Progenitor cell of endocrine pancreas (in vitro differentiated cells): ENCODE data around the gene SRSF7. TPM values are rescaled to one million over a fixed set of nuclear protein-coding genes. Genes with fewer than 3 reads are reported as not detected.
"Not testable (repeated sequence)": the region's sequence is repeated elsewhere in the genome, so short reads cannot be mapped to it uniquely, and the experiment has no call there.

Experiments
- DNase-seq: peaks from one replicate; pipeline ENCODE4 v3.0.0; 2021; ENCODE audit warnings: low spot score; ENCODE audit not compliant: unreplicated experiment
- H3K27ac Mint-ChIP-seq: 2 replicates; pipeline ENCODE4 v1.8.0; 2021; ENCODE audit warnings: mild to moderate bottlenecking, moderate library complexity, mixed read lengths
- H3K27me3 Mint-ChIP-seq: 2 replicates; pipeline ENCODE4 v1.8.0; 2021; ENCODE audit warnings: mixed read lengths
- H3K36me3 Mint-ChIP-seq: 2 replicates; pipeline ENCODE4 v1.8.0; 2022; ENCODE audit warnings: mixed read lengths; ENCODE audit not compliant: insufficient read depth
- H3K4me1 Mint-ChIP-seq: 2 replicates; pipeline ENCODE4 v1.8.0; 2021; ENCODE audit warnings: low read depth, mixed read lengths
- H3K4me3 Mint-ChIP-seq: 2 replicates; pipeline ENCODE4 v1.8.0; 2021; ENCODE audit warnings: low read depth, mild to moderate bottlenecking, moderate library complexity, mixed read lengths
- H3K9me3 Mint-ChIP-seq: 2 replicates; pipeline ENCODE4 v1.8.0; 2021; ENCODE audit warnings: low read depth, mixed read lengths
- CTCF ChIP-seq: fragments of 200-600 bp; sonication (generic); IDR thresholded peaks from one replicate; pipeline ENCODE4 v1.5.0; 2021; ENCODE audit warnings: antibody characterized with exemption, mild to moderate bottlenecking; ENCODE audit not compliant: unreplicated experiment
- total RNA-seq: library from RNA; stranded (reverse); gene quantifications from 2 replicates; pipeline ENCODE4 v1.2.1, GENCODE V29; 2021

SRSF7 gene
- total RNA-seq, 1 donor from 2014 or later = 258 TPM

- TF ChIP-seq CTCF = no peak
- Mint-ChIP-seq H3K27me3 (peaks cover 22% of the 10 kb centered on the region), H3K27ac (no peak overlapping the region), H3K9me3 (no peaks in the 10 kb centered on the region), H3K4me1 (no peaks in the 10 kb centered on the region), H3K36me3 (no peaks in the 10 kb centered on the region), H3K4me3 (no peak overlapping the region)
- DNase-seq = no peak
Measured at GRCh38 chr2:38771632-38772031, 20.5 kb upstream of the SRSF7 start.

DNA sequence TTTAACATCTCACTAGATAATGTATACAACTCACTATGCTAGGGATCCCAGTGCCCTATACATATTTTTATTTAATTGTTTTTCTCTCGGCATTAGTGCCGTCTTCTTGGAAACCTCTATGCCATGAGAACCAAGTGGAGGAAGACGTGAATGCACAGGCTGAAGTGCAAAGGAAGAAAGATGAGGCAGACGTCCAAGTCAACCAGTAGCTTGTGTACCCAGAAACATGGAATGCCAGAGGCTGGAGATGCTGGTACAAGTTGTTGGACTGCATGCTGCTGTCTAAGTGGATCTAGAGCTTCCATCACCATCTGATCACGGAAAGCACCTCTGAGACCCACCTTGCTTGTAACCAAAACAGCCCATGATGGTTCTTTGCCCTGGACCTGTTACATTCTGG, 14.4 kb upstream of the SRSF7 start:
- H3K4me3 Mint-ChIP-seq = no peak overlapping the region
- H3K27ac Mint-ChIP-seq = no peak overlapping the region
- no peaks in the 10 kb centered on the region for H3K36me3 Mint-ChIP-seq
- no peak for TF ChIP-seq CTCF
- no peaks in the 10 kb centered on the region for H3K4me1 Mint-ChIP-seq
- no peaks in the 10 kb centered on the region for H3K27me3 Mint-ChIP-seq
- no peaks in the 10 kb centered on the region for H3K9me3 Mint-ChIP-seq
- DNase-seq = no peak

- Mint-ChIP-seq H3K4me1 (no peaks in the 10 kb centered on the region), H3K36me3 (no peaks in the 10 kb centered on the region), H3K4me3 (no peak overlapping the region), H3K27ac (no peak overlapping the region), H3K9me3 (no peaks in the 10 kb centered on the region), H3K27me3 (no peaks in the 10 kb centered on the region)
- no peak for DNase-seq
- TF ChIP-seq CTCF = no peak
Measured at GRCh38 chr2:38765149-38765548, 14.0 kb upstream of the SRSF7 start.

DNA sequence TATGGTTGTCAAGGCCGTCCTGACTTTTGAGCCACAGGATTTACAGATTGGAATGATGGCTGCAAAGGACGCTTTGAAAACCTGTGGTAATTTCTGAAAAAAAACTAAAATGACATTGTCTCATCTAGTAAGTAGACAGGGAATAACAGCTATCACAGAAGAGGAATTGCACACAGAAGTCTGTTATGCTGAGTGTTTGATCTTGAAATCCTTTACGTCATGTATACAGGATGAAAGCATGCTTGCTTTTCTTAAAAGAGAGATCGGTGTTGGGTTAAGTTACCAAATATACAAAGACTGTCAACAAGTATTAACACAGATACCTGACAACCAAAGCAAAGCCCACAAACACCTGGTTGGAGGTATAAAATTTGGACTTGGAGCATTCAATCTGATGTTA, 12.6 kb upstream of the SRSF7 start:
- no peaks in the 10 kb centered on the region for H3K36me3 Mint-ChIP-seq

GRCh38 chr2:38763228-38763627, 12.1 kb upstream of the SRSF7 start:
- Mint-ChIP-seq H3K27me3 (no peaks in the 10 kb centered on the region), H3K36me3 (no peaks in the 10 kb centered on the region), H3K4me3 (no peak overlapping the region), H3K9me3 (no peaks in the 10 kb centered on the region), H3K4me1 (no peaks in the 10 kb centered on the region), H3K27ac (no peak overlapping the region)
- no peak for TF ChIP-seq CTCF
- no peak for DNase-seq

More for the DNA sequence above, 12.6 kb upstream of the SRSF7 start:
- no peak overlapping the region for H3K4me3 Mint-ChIP-seq
- no peaks in the 10 kb centered on the region for H3K9me3 Mint-ChIP-seq
- no peak for TF ChIP-seq CTCF
- no peaks in the 10 kb centered on the region for H3K27me3 Mint-ChIP-seq
- H3K27ac Mint-ChIP-seq = no peak overlapping the region
- DNase-seq = no peak
- no peaks in the 10 kb centered on the region for H3K4me1 Mint-ChIP-seq

GRCh38 chr2:38755891-38756290, 4.7 kb upstream of the SRSF7 start:
- not testable (repeated sequence) for H3K9me3 Mint-ChIP-seq, H3K4me1 Mint-ChIP-seq, H3K27me3 Mint-ChIP-seq, H3K4me3 Mint-ChIP-seq, DNase-seq, H3K27ac Mint-ChIP-seq, H3K36me3 Mint-ChIP-seq
